Smooth muscle cell (in vitro differentiated cells): ENCODE measurements around the gene SLC35G3. TPM values are rescaled to one million over a fixed set of nuclear protein-coding genes. Genes with fewer than 3 reads are reported as not detected.

Experiments used
- DNase-seq: peaks from one replicate; lab custom pipeline; 2025; ENCODE audit not compliant: unreplicated experiment; lab: John Stamatoyannopoulos, UW
- H2AFZ ChIP-seq: fragments of 200-600 bp; sonication (generic); 2 replicates; pipeline ENCODE4 v1.6.0; 2016; ENCODE audit warnings: antibody characterized with exemption, low read depth, mild to moderate bottlenecking
- H3F3A ChIP-seq: fragments of 200-600 bp; sonication (generic); 2 replicates; pipeline ENCODE4 v1.6.0; 2017; ENCODE audit warnings: antibody characterized with exemption, low read depth
- H3K27ac ChIP-seq: fragments of 200-600 bp; sonication (generic); 2 replicates; pipeline ENCODE4 v1.5.1; 2016; ENCODE audit warnings: low read depth, mild to moderate bottlenecking
- H3K27me3 ChIP-seq: fragments of 200-600 bp; sonication (generic); 2 replicates; pipeline ENCODE4 v1.6.1; 2016; ENCODE audit warnings: low read depth, mild to moderate bottlenecking
- H3K36me3 ChIP-seq: fragments of 200-600 bp; sonication (generic); 2 replicates; pipeline ENCODE4 v1.5.1; 2016; ENCODE audit warnings: low read depth
- H3K4me1 ChIP-seq: fragments of 200-600 bp; sonication (generic); 2 replicates; pipeline ENCODE4 v1.5.1; 2016; ENCODE audit warnings: low read depth
- H3K4me2 ChIP-seq: fragments of 200-600 bp; sonication (generic); 2 replicates; pipeline ENCODE4 v1.6.0; 2016; ENCODE audit warnings: mild to moderate bottlenecking
- H3K4me3 ChIP-seq: fragments of 200-600 bp; sonication (generic); 2 replicates; pipeline ENCODE4 v1.5.1; 2016; ENCODE audit warnings: mild to moderate bottlenecking
- H3K79me2 ChIP-seq: fragments of 200-600 bp; sonication (generic); 2 replicates; pipeline ENCODE4 v1.6.0; 2016; ENCODE audit warnings: low read depth, mild to moderate bottlenecking
- H3K9ac ChIP-seq: fragments of 200-600 bp; sonication (generic); 2 replicates; pipeline ENCODE4 v1.6.0; 2016; ENCODE audit warnings: low read depth
- H3K9me3 ChIP-seq: fragments of 200-600 bp; sonication (generic); replicated peaks from 2 replicates; pipeline ENCODE4 v1.5.1; 2016; ENCODE audit warnings: low read depth
- H4K20me1 ChIP-seq: fragments of 200-600 bp; sonication (generic); 2 replicates; pipeline ENCODE4 v1.6.0; 2016; ENCODE audit warnings: low read depth
- WGBS: methylation state at CpG from one replicate; pipeline ENCODE4 v1.1.7; 2016; ENCODE audit warnings: low lambda C conversion rate; 5-methylcytosine and 5-hydroxymethylcytosine counted together
- polyA plus RNA-seq: library from polyadenylated mRNA; unstranded; fragments of >200 nt; fragmentation: Nextera tagmentation; extraction: Ambion mirVana; gene quantifications from 2 replicates; pipeline ENCODE4 v1.2.1, GENCODE V29; 2016
- total RNA-seq: library from RNA; depleted of rRNA; stranded (reverse); fragments of >200 nt; gene quantifications from 2 replicates; pipeline ENCODE4 v1.2.3, GENCODE V29; 2014
- TF ChIP-seq, protein P1 (sequence below): fragments of 200-600 bp; sonication (generic); IDR thresholded peaks from 2 replicates; pipeline ENCODE4 v1.5.1; 2017; ENCODE audit warnings: borderline replicate concordance, mild to moderate bottlenecking, antibody characterized with exemption; ENCODE audit not compliant: insufficient read depth, poor library complexity, severe bottlenecking

Gene SLC35G3
- total and polyA plus RNA-seq, 2 experiments from 2014 or later, result not detected

DNA sequence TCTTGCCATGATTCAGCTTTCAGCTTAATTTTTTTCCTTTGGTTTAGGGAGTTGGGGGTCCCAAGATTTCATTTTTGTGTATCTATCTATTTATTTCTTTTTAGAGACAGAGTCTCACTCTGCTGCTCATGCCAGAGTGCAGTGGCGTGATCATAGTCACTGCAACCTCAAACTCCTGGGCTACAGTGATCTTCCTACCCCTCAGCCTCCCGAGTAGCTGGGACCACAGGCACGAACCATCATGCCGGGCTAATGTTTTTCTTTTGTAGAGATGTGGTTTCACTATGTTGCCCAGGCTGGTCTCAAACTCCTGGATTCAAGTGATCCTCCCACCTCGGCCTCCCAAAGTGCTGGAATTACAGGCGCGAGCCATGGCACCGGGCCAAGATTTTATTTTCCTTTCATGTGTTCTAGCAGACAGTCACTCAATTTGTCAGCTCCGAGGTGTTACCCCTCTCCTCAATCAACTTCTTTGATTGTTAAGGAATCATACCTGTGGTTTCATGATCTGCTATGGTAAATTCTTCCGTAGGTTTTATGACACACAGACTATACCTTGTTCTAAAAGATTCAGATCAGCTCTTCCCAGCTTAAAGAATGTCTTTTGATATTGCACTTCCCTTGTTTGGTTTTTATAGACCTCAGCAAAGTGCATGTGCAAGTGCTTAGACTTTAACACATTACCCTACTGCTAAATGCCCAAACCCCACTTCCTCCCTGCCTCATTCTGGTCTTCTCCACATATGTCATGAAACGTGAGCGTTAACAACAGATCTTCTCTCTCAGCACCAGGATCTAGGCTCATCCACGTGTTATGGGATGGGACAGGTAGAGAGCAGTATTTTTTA lies 33.6 kb downstream of the SLC35G3 start:
- no peaks in the 10 kb centered on the region for H3K4me1 ChIP-seq
- 87% methylated on average over 13 of the region's 13 CpGs for WGBS
- no peak overlapping the region for H3K27ac ChIP-seq
- H2AFZ ChIP-seq, result no peak overlapping the region
- H3K27me3 ChIP-seq, result peaks cover 4% of the 10 kb centered on the region
- no peaks in the 10 kb centered on the region for H3F3A ChIP-seq
- no peak overlapping the region for H3K4me3 ChIP-seq
- H3K9me3 ChIP-seq, result no peaks in the 10 kb centered on the region
- TF ChIP-seq, protein P1, sequence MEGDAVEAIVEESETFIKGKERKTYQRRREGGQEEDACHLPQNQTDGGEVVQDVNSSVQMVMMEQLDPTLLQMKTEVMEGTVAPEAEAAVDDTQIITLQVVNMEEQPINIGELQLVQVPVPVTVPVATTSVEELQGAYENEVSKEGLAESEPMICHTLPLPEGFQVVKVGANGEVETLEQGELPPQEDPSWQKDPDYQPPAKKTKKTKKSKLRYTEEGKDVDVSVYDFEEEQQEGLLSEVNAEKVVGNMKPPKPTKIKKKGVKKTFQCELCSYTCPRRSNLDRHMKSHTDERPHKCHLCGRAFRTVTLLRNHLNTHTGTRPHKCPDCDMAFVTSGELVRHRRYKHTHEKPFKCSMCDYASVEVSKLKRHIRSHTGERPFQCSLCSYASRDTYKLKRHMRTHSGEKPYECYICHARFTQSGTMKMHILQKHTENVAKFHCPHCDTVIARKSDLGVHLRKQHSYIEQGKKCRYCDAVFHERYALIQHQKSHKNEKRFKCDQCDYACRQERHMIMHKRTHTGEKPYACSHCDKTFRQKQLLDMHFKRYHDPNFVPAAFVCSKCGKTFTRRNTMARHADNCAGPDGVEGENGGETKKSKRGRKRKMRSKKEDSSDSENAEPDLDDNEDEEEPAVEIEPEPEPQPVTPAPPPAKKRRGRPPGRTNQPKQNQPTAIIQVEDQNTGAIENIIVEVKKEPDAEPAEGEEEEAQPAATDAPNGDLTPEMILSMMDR, result no peak
- no peak overlapping the region for H3K9ac ChIP-seq
- no peak for DNase-seq
- no peaks in the 10 kb centered on the region for H4K20me1 ChIP-seq
- H3K79me2 ChIP-seq, result no peaks in the 10 kb centered on the region
- no peaks in the 10 kb centered on the region for H3K36me3 ChIP-seq
- no peak overlapping the region for H3K4me2 ChIP-seq

DNA sequence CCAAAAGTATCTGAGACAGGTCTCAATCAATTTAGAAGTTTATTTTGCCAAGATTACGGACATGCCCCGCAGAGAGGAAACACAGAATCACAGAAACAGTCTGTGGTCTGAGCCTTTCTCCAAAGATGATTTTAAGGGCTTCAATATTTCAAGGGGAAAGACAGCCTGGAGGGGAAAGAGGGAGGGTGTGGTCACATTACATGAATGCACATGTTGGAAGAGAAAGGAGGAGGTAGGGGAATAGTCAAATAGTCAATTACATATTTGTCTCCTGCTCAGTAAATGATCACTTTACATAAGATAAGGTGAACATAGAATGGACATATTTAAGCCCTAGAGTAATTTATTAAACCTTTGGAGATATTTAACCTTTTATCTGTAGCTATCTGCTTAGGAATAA lies 34.3 kb downstream of the SLC35G3 start:
- no peak overlapping the region for H3K27ac ChIP-seq
- no peaks in the 10 kb centered on the region for H3K36me3 ChIP-seq
- no peak overlapping the region for H2AFZ ChIP-seq
- H3F3A ChIP-seq, result no peaks in the 10 kb centered on the region
- TF ChIP-seq, protein P1, result no peak
- no peaks in the 10 kb centered on the region for H3K4me1 ChIP-seq
- H3K9me3 ChIP-seq, result no peaks in the 10 kb centered on the region
- H3K27me3 ChIP-seq, result peaks cover 4% of the 10 kb centered on the region
- no peaks in the 10 kb centered on the region for H4K20me1 ChIP-seq
- DNase-seq, result no peak
- no peak overlapping the region for H3K9ac ChIP-seq
- H3K4me3 ChIP-seq, result no peak overlapping the region
- no peaks in the 10 kb centered on the region for H3K79me2 ChIP-seq
- no peak overlapping the region for H3K4me2 ChIP-seq
- WGBS, result 87% methylated on average over 2 of the region's 2 CpGs

DNA sequence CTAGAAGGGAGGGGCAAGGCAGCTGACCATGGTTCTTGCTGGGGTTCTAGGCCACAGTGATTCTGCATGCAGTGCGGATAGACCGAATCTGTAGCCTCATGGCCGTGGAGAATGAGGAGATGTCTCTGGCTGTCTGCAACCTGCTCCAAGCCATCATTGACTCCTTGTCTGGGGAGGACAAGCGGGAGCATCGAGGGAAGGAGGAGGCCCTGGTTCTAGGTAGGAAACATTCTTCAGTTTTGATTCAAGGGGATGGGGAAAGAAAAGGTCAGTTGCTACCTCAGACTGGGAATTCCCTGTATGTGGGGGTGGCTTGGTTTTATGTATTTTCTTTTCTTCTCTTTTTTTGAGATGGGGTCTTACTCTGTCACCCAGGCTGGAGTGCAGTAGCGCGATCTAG lies 38.9 kb downstream of the SLC35G3 start:
- Histone ChIP-seq H2AFZ (no peak overlapping the region), H3K4me3 (no peak overlapping the region), H4K20me1 (no peaks in the 10 kb centered on the region), H3F3A (no peaks in the 10 kb centered on the region), H3K79me2 (no peaks in the 10 kb centered on the region), H3K4me2 (no peak overlapping the region), H3K9ac (no peak overlapping the region), H3K36me3 (no peaks in the 10 kb centered on the region), H3K27me3 (peaks cover 4% of the 10 kb centered on the region), H3K4me1 (no peaks in the 10 kb centered on the region), H3K27ac (no peak overlapping the region), H3K9me3 (no peaks in the 10 kb centered on the region)
- no peak for DNase-seq
- TF ChIP-seq, protein P1, result no peak
- 95% methylated on average over 7 of the region's 7 CpGs for WGBS
